Spleen (tissue), 11 donors: Measurements from ENCODE around the gene BSN. TPM values are rescaled to one million over a fixed set of nuclear protein-coding genes. Genes with fewer than 3 reads are reported as not detected.

ENCODE experiments used
- DNase-seq: peaks from one replicate; pipeline ENCODE4 v3.0.0-alpha.2; 2020
- H3K27ac ChIP-seq, 8 donors: fragments of 200-600 bp; sonication (generic) in 7 of 8; 1 replicate in 4 of 8; 2 replicates in 4 of 8; pipeline versions ENCODE4 v1.5.0 to v1.8.0; 2016 to 2021; ENCODE audit warnings: inconsistent platforms in 4 of 8, mild to moderate bottlenecking in 4 of 8, moderate library complexity in 1 of 8
- H3K27me3 ChIP-seq, 7 donors: fragments of 200-600 bp; sonication (generic) in 6 of 7; replicated peaks in 1 of 7; 1 replicate in 4 of 7; 2 replicates in 3 of 7; pipeline versions ENCODE4 v1.5.0 to v1.8.0; 2016 to 2021; ENCODE audit warnings: inconsistent platforms in 3 of 7, mild to moderate bottlenecking in 1 of 7
- H3K36me3 ChIP-seq, 6 donors: fragments of 200-600 bp; sonication (generic) in 5 of 6; 1 replicate in 4 of 6; 2 replicates in 2 of 6; pipeline versions ENCODE4 v1.5.0 to v1.8.0; 2016 to 2021; ENCODE audit warnings: inconsistent platforms in 2 of 6
- H3K4me1 ChIP-seq, 6 donors: fragments of 200-600 bp; sonication (generic) in 5 of 6; 1 replicate in 3 of 6; 2 replicates in 3 of 6; pipeline versions ENCODE4 v1.5.0 to v1.8.0; 2016 to 2021; ENCODE audit warnings: inconsistent platforms in 3 of 6
- H3K4me3 ChIP-seq, 8 donors: fragments of 200-600 bp; sonication (generic) in 7 of 8; 1 replicate in 4 of 8; 2 replicates in 4 of 8; pipeline versions ENCODE4 v1.5.0 to v1.8.0; 2016 to 2021; ENCODE audit warnings: inconsistent platforms in 4 of 8, mild to moderate bottlenecking in 4 of 8, moderate library complexity in 2 of 8
- H3K9me3 ChIP-seq, 8 donors: fragments of 200-600 bp; sonication (generic) in 7 of 8; 1 replicate in 4 of 8; 2 replicates in 4 of 8; pipeline versions ENCODE4 v1.5.0 to v1.8.0; 2016 to 2021; ENCODE audit warnings: inconsistent platforms in 4 of 8
- CTCF ChIP-seq, 11 experiments: fragments of 200-600 bp in 7 of 11; fragments of 450-650 bp in 4 of 11; sonication (generic) in 4 of 11; IDR thresholded peaks in 8 of 11; conservative IDR thresholded peaks in 3 of 11; 1 replicate in 7 of 11; 2 replicates in 4 of 11; pipeline versions ENCODE4 v1.4.0 to v1.8.0; 2016 to 2021; ENCODE audit warnings: antibody characterized with exemption in 11 of 11, inconsistent platforms in 4 of 11, mild to moderate bottlenecking in 1 of 11
- POLR2A ChIP-seq, 3 donors: fragments of 450-650 bp; IDR thresholded peaks; one replicate each; pipeline ENCODE4 v1.5.1; 2017; ENCODE audit warnings: antibody characterized with exemption in 3 of 3, mild to moderate bottlenecking in 1 of 3
- POLR2AphosphoS5 ChIP-seq, 3 donors: sonication (generic); formaldehyde crosslinking; IDR thresholded peaks; one replicate each; pipeline ENCODE4 v1.5.1; 2017; ENCODE audit warnings: antibody characterized with exemption in 3 of 3
- WGBS, 5 donors: extraction: QIAGEN DNeasy Blood & Tissue Kit in 3 of 5; methylation state at CpG; one replicate each; pipeline versions ENCODE4 v1.1.5 to v1.1.7; 2013 to 2018; 5-methylcytosine and 5-hydroxymethylcytosine counted together
- intact Hi-C: fragments of 100-400 bp; cut with DNase I; formaldehyde crosslinking; loops from one replicate; pipeline ENCODE4 v1.15.0; 2023; ENCODE audit warnings: low total_unique reads
- polyA plus RNA-seq, 3 donors: library from polyadenylated mRNA; stranded (reverse); fragments of 200-250 nt; gene quantifications; one replicate each; pipeline ENCODE4 v1.2.1, GENCODE V29; 2013
- total RNA-seq, 7 donors: library from RNA; depleted of rRNA in 3 of 7; stranded (reverse); fragments of >200 nt in 3 of 7; fragmentation: NEBNext Ultra II Directional in 4 of 7; extraction: Animal tissue kit (Norgen Biotek cat#: 25700) in 4 of 7; gene quantifications; one replicate each; pipeline versions ENCODE4 v1.1.0 to v1.2.1, GENCODE V29; 2016 to 2021
- donor health status: healthy with polysubstance abuse.
- donor health status: DM: no; HTN: no; CAD: no; lungs with moderate emphysema.
- donor health status: DM: no; HTN: no; CAD: no.
- donor health status: Bipolar disorder and iron deficiency.
- donor health status: healthy.
- donor health status: DM: no; HTN: no; CAD: no.
- donor health status: DM: yes; HTN: yes; CAD: no.

The BSN gene
- total and polyA plus RNA-seq, 10 donors = 0.02 to 1.1 (median 0.36) TPM

GRCh38 chr3:49627634-49628033 lies 73.4 kb downstream of the BSN start:
- no peak overlapping the region for H3K27ac ChIP-seq
- H3K27me3 ChIP-seq = no peaks in the 10 kb centered on the region
- H3K9me3 ChIP-seq = peaks cover 0 to 10% (median 3%) of the 10 kb centered on the region in 8 donors
- no peak overlapping the region for H3K4me3 ChIP-seq
- TF ChIP-seq POLR2AphosphoS5 (IDR thresholded peaks at IDR 0.05) = no peak
- no peak for TF ChIP-seq CTCF (IDR thresholded peaks at IDR 0.05 in 8 of 11, conservative IDR thresholded peaks at IDR 0.05 in 3 of 11)
- no peak for TF ChIP-seq POLR2A (IDR thresholded peaks at IDR 0.05)
- intact Hi-C loops = no loop called here
- no peaks in the 10 kb centered on the region for H3K36me3 ChIP-seq
- WGBS, 5 donors = 86 to 95% (median 94%) methylated on average over 5 of the region's 5 CpGs
- no peak for DNase-seq
- no peaks in the 10 kb centered on the region for H3K4me1 ChIP-seq

DNA sequence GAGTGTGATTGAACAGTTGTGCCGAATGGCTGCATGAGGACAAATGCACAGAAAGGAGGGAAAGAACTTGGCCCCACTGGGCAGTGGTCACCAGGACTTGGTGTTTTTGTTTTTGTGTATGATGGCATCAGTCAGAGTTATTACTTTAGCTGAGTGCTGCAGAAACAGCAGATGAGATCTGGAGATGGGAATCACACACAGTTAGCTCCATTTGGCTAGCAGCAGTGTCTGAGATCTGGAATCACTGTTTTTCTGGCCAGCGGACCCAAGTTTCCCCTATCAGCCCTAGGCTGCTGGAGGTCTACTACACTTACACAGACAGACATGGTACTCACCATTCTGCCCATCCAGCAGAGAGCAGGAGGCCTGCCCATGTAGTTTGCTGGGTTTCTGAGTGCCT lies 74.0 kb downstream of the BSN start:
- intact Hi-C loops = no loop called here
- no peak overlapping the region for H3K4me3 ChIP-seq
- 88 to 96% (median 93%) methylated on average over 2 of the region's 2 CpGs for WGBS, 5 donors
- H3K27me3 ChIP-seq = no peaks in the 10 kb centered on the region
- no peaks in the 10 kb centered on the region for H3K36me3 ChIP-seq
- no peak overlapping the region for H3K27ac ChIP-seq
- no peak for TF ChIP-seq POLR2A (IDR thresholded peaks at IDR 0.05)
- TF ChIP-seq POLR2AphosphoS5 (IDR thresholded peaks at IDR 0.05) = no peak
- TF ChIP-seq CTCF (IDR thresholded peaks at IDR 0.05 in 8 of 11, conservative IDR thresholded peaks at IDR 0.05 in 3 of 11) = no peak
- peaks cover 0 to 10% (median 3%) of the 10 kb centered on the region in 8 donors for H3K9me3 ChIP-seq
- H3K4me1 ChIP-seq = no peaks in the 10 kb centered on the region
- no peak for DNase-seq

- WGBS, 5 donors = 93 to 100% (median 93%) methylated on average over 2 to 4 of the region's 4 CpGs
Observed at GRCh38 chr3:49629451-49629850, 75.2 kb downstream of the BSN start.

DNA sequence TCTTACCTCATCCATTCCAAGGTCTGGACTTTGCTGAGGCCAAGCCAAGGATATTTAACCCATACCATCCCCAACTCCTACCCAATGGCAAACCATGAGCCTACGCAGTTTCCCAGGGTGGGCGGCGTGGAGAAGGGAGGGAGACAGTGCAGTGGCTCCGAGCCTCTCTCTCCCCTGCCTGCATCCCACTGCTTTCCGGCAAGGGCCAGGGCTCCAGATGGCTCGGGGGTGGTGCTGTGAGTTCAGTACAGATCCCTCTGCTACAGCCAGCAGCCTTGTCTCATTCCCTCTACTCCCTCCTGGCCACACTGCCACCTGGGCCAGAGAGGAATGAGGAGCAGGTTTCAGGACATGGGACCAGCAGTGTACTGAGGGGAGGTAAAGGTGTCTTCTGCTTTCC lies 75.6 kb downstream of the BSN start:
- Histone ChIP-seq H3K36me3 (no peaks in the 10 kb centered on the region), H3K27ac (no peak overlapping the region), H3K9me3 (peaks cover 0 to 10% (median 3%) of the 10 kb centered on the region in 8 donors), H3K4me1 (no peaks in the 10 kb centered on the region), H3K27me3 (no peaks in the 10 kb centered on the region), H3K4me3 (no peak overlapping the region)
- 67 to 92% (median 90%) methylated on average over 6 of the region's 6 CpGs for WGBS, 5 donors
- intact Hi-C loops = no loop called here
- TF ChIP-seq CTCF (IDR thresholded peaks at IDR 0.05 in 8 of 11, conservative IDR thresholded peaks at IDR 0.05 in 3 of 11) = no peak
- TF ChIP-seq POLR2AphosphoS5 (IDR thresholded peaks at IDR 0.05) = no peak
- TF ChIP-seq POLR2A (IDR thresholded peaks at IDR 0.05) = no peak
- no peak for DNase-seq

More at GRCh38 chr3:49629451-49629850, 75.2 kb downstream of the BSN start:
- DNase-seq = no peak
- H3K4me1 ChIP-seq = no peaks in the 10 kb centered on the region
- H3K27ac ChIP-seq = no peak overlapping the region
- TF ChIP-seq CTCF (IDR thresholded peaks at IDR 0.05 in 8 of 11, conservative IDR thresholded peaks at IDR 0.05 in 3 of 11) = no peak
- no peak for TF ChIP-seq POLR2A (IDR thresholded peaks at IDR 0.05)
- no peak for TF ChIP-seq POLR2AphosphoS5 (IDR thresholded peaks at IDR 0.05)
- H3K9me3 ChIP-seq = peaks cover 0 to 10% (median 3%) of the 10 kb centered on the region in 8 donors
- intact Hi-C loops = no loop called here
- H3K36me3 ChIP-seq = no peaks in the 10 kb centered on the region
- no peaks in the 10 kb centered on the region for H3K27me3 ChIP-seq
- no peak overlapping the region for H3K4me3 ChIP-seq
